Mesodermal cell (in vitro differentiated cells): ENCODE measurements around the gene BRD8.
A peak's percentile ranks its signal among the peaks of the same experiment; 100 is the strongest.
"Not testable (repeated sequence)": the region's sequence is repeated elsewhere in the genome, so short reads cannot be mapped to it uniquely, and the experiment has no call there.

ENCODE experiments used
- H3K27ac ChIP-seq: 2 replicates; pipeline ENCODE4 v1.7.0; 2013; ENCODE audit warnings: mild to moderate bottlenecking, low read depth, low read length, moderate library complexity; ENCODE audit not compliant: severe bottlenecking
- H3K36me3 ChIP-seq: 2 replicates; pipeline ENCODE4 v1.7.1; 2013; ENCODE audit warnings: mild to moderate bottlenecking, low read length, moderate library complexity; ENCODE audit not compliant: control insufficient read depth, insufficient read depth
- H3K4me1 ChIP-seq: one replicate; pipeline ENCODE4 v1.7.1; 2013; ENCODE audit warnings: mild to moderate bottlenecking, low read length; ENCODE audit not compliant: insufficient read depth, control insufficient read depth, poor library complexity, severe bottlenecking
- H3K4me3 ChIP-seq: 2 replicates; pipeline ENCODE4 v1.7.0; 2013; ENCODE audit warnings: low read length, control low read depth, mild to moderate bottlenecking; ENCODE audit not compliant: insufficient read depth, poor library complexity, severe bottlenecking; ENCODE audit errors: extremely low read depth
- H3K9me3 ChIP-seq: 2 replicates; pipeline ENCODE4 v1.7.1; 2013; ENCODE audit warnings: mild to moderate bottlenecking, low read length, moderate library complexity; ENCODE audit not compliant: control insufficient read depth
- WGBS, 2 experiments: methylation state at CpG; one replicate each; pipeline ENCODE4 v1.1.5; 2013; ENCODE audit warnings: missing lambda C conversion rate in 2 of 2; ENCODE audit not compliant: insufficient coverage in 2 of 2; 5-methylcytosine and 5-hydroxymethylcytosine counted together

BRD8 gene

DNA sequence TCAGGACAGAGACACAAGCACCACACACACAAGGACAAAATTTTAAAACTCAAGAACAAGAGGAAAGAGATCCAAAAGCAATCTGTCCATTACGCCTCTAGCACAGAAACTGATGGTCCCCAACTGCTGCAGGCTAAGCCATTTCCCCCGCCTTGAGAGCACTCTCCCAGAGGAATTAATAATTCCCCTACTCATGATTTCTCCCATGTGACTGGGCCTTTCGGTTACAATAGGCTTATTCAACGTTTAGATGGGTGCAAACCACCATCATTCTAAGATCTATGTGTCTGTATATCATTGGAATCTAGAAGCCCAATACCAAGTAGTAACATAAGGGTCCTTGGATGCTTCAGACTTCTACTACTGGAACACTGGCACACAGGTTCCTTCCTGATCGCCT lies 18.8 kb downstream of the BRD8 start:
- Histone ChIP-seq H3K27ac (no peak overlapping the region), H3K9me3 (no peaks in the 10 kb centered on the region), H3K36me3 (peaks cover 89% of the 10 kb centered on the region), H3K4me3 (no peak overlapping the region), H3K4me1 (no peaks in the 10 kb centered on the region)
- WGBS, 2 experiments: 100% methylated on average over 1 to 2 of the region's 5 CpGs

DNA sequence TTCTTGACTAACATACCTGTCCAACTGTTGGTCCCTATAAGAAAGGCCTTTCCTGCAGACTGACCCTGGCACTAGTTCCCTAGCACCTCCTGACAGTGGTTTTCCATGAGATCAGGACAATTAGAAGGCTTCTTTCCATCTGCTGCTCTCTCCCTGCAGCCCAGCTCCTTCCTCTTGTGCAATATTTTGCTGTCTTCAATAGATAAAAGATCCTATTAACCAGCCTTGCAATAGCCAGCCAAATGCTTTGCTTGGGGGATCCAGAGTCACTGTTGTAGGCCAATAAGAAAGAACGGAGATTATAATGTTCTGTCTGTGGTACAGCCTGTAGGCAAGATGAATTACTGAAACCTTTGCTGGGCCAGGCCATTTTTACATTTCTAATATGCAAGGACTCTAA lies 20.8 kb downstream of the BRD8 start:
- no CpG with 5 or more reads among the region's 1 CpG for WGBS, 2 experiments
- no peak overlapping the region for H3K27ac ChIP-seq
- H3K4me1 ChIP-seq: no peaks in the 10 kb centered on the region
- peaks cover 69% of the 10 kb centered on the region for H3K36me3 ChIP-seq
- H3K9me3 ChIP-seq: no peaks in the 10 kb centered on the region
- no peak overlapping the region for H3K4me3 ChIP-seq

- H3K27ac ChIP-seq, H3K4me3 ChIP-seq, H3K9me3 ChIP-seq, H3K4me1 ChIP-seq: not testable (repeated sequence)
- 93 to 97% methylated on average over 8 to 9 of the region's 9 CpGs for whole genome bisulfite sequencing, 2 experiments
- H3K36me3 ChIP-seq: peaks cover 52% of the 10 kb centered on the region
Measured at GRCh38 chr5:138155977-138156376, 22.5 kb downstream of the BRD8 start.

DNA sequence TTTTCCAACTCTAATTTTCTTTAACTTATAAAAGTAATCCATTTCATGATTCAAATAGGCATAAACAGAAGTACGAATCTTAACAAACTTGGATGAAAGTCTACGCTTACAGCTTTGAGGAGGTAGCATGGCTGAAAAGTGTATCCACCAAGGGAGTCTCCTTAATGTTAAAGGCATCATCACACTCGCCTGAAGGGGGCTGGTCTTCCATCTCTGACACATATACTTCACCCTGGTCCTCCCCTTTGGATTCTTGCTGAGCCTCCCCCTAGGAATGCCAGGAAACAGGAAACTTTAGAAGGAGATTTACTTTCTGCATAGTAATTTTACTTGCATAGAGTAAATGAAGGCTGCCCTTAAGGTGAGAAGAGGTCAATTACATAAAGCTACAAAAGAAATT lies 28.9 kb downstream of the BRD8 start:
- Histone ChIP-seq H3K4me1 (peaks cover 4% of the 10 kb centered on the region), H3K27ac (no peak overlapping the region), H3K4me3 (no peak overlapping the region), H3K36me3 (no peaks in the 10 kb centered on the region), H3K9me3 (no peaks in the 10 kb centered on the region)
- 80% methylated on average over 1 of the region's 3 CpGs; no CpG with 5 or more reads in 1 of the 2 experiments for WGBS, 2 experiments

- no peaks in the 10 kb centered on the region for H3K9me3 ChIP-seq
- no CpG with 5 or more reads among the region's 1 CpG for WGBS, 2 experiments
- peaks cover 4% of the 10 kb centered on the region for H3K4me1 ChIP-seq
- H3K36me3 ChIP-seq: no peaks in the 10 kb centered on the region
- H3K27ac ChIP-seq: no peak overlapping the region
- no peak overlapping the region for H3K4me3 ChIP-seq
Measured at GRCh38 chr5:138148811-138149210, 29.6 kb downstream of the BRD8 start.

GRCh38 chr5:138143578-138143977 lies 34.9 kb downstream of the BRD8 start:
- 88 to 92% methylated on average over 1 to 4 of the region's 6 CpGs for WGBS, 2 experiments
- not testable (repeated sequence) for H3K36me3 ChIP-seq, H3K4me1 ChIP-seq, H3K27ac ChIP-seq, H3K4me3 ChIP-seq, H3K9me3 ChIP-seq

DNA sequence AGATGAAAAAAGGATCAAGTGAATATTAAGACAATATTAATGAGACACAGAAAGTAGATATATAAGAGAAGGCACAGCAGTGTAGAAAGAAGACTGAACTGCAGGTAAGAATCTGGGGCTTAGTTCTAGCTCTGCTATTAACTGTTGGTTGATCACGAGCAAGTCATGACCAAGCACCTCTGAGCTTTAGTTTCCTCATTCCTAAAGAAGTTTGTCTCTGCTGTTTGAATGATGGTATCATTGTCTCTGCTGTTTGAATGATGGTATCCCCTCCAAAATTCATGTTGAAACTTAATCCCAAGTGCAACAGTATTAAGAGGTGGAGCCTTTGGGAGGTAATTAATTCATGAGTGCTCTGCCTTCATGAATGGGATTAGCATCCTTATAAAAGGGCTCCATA lies 36.7 kb downstream of the BRD8 start:
- H3K4me3 ChIP-seq: no peak overlapping the region
- no peak overlapping the region for H3K27ac ChIP-seq
- 80% methylated on average over 1 of the region's 1 CpG; no CpG with 5 or more reads in 1 of the 2 experiments for WGBS, 2 experiments
- no peaks in the 10 kb centered on the region for H3K9me3 ChIP-seq
- no peaks in the 10 kb centered on the region for H3K4me1 ChIP-seq
- no peaks in the 10 kb centered on the region for H3K36me3 ChIP-seq

GRCh38 chr5:138140268-138140667 lies 38.2 kb downstream of the BRD8 start:
- Histone ChIP-seq H3K4me1 (no peaks in the 10 kb centered on the region), H3K4me3 (no peak overlapping the region), H3K36me3 (no peaks in the 10 kb centered on the region), H3K9me3 (no peaks in the 10 kb centered on the region), H3K27ac (no peak overlapping the region)
- 78 to 89% methylated on average over 1 to 3 of the region's 4 CpGs for WGBS, 2 experiments

DNA sequence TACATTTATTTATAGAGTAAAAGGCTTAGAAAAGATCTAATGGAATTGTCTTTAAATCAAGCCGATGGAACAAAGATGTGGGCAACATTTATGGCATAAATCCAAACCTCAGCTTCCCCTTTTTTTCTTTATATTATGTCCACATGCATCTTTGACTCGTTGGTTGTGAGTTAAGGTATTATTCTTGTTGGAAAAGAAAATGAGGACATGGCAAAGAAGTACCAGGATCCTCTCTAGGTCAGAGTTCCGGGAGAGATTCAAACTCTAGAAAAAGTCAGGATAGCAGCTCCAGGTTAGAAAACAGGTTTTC lies 38.7 kb downstream of the BRD8 start:
- H3K4me1 ChIP-seq: no peaks in the 10 kb centered on the region
- peak overlapping the region; percentile 53 for H3K4me3 ChIP-seq
- no peaks in the 10 kb centered on the region for H3K36me3 ChIP-seq
- no peak overlapping the region for H3K27ac ChIP-seq
- WGBS, 2 experiments: 93 to 100% methylated on average over 1 of the region's 3 CpGs
- H3K9me3 ChIP-seq: no peaks in the 10 kb centered on the region

GRCh38 chr5:138138949-138139780 lies 39.3 kb downstream of the BRD8 start, which contains the start of gene NME5:
Gene NME5, minus strand, starts transcription at chr5:138139428. Its CDS starts 648 bp downstream, at chr5:138138780.
- no peaks in the 10 kb centered on the region for H3K9me3 ChIP-seq
- 2 to 4% methylated on average over 16 to 20 of the region's 31 CpGs for WGBS, 2 experiments
- H3K27ac ChIP-seq: no peak within 1 kb of the TSS
- H3K4me3 ChIP-seq: peak within 1 kb of the TSS; percentile 53
- H3K4me1 ChIP-seq: no peaks in the 10 kb centered on the region
- H3K36me3 ChIP-seq: no peaks in the 10 kb centered on the region

DNA sequence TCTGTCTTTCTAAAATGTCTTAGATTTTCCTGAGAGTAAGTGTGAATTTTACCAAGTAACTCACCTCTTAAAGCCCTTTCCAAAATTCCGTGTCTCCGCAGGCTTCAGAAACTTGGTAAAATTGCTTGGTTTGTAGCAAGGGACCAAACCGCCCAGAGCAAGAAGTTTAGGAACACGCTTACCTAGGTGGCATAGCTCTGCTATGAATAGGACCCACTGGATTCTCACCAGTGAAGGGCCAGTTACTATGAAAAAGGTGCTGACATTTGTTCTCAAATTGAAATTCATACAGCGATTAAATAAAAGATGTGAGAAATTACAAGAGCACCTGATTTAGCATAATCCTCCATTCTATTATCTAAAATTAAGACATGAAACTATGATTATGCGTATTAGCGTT lies 45.9 kb downstream of the BRD8 start:
- no peaks in the 10 kb centered on the region for H3K9me3 ChIP-seq
- WGBS, 2 experiments: 80 to 83% methylated on average over 2 to 4 of the region's 7 CpGs
- no peaks in the 10 kb centered on the region for H3K36me3 ChIP-seq
- H3K27ac ChIP-seq: no peak overlapping the region
- H3K4me3 ChIP-seq: no peak overlapping the region
- H3K4me1 ChIP-seq: no peaks in the 10 kb centered on the region
